GM13976 (cell line): ENCODE measurements around the gene PGLYRP1.

Source experiments
- DNase-seq: peaks from one replicate; pipeline ENCODE4 v3.0.0; 2012; ENCODE audit warnings: low spot score
- in situ Hi-C: fragments of 300-500 bp; cut with MboI; formaldehyde crosslinking; loops from one replicate; pipeline ENCODE4 v1.12.0; 2022; ENCODE audit warnings: low sequenced_read_pairs, mixed read lengths, inconsistent platforms; ENCODE audit not compliant: unreplicated experiment
- TF ChIP-seq, protein P1 (sequence below): IDR thresholded peaks from 2 replicates; pipeline ENCODE4 v1.5.1; 2012; ENCODE audit warnings: borderline replicate concordance, mild to moderate bottlenecking; ENCODE audit not compliant: insufficient read depth; ENCODE audit errors: extremely low read depth, missing control alignments, control extremely low read depth

Gene PGLYRP1

DNA sequence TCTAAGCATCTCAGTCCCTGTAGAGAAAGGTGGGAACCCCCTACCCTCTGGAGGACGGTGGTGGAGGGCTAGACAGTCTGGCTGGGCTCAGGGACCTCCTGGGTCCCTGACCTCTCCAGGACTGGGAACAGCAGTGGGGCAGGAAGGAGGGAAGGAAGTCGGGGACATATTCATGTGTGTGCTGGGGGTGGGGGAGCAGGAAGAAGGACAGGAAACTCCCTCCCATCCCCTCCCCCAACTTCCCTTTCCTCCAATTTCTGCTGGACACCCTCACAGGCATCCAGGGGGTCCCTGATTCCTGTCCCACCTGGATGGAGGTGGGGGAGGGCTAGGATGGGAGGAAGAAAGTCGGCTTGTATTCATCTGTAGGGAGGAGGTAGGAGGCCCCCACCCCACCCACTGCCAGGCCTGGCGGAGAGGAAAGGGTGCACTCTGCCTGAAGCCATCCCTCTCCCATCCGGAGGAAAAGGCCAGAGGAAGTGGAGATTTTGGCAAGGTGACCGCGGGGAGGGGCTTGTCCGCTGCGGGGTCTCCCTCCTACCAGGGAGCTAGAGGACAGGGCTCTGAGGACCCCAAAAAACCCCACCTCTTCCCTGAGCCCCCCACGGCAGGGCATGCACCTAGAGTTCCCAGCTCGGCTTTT lies 51.5 kb downstream of the PGLYRP1 start:
- no peak for DNase-seq
- TF ChIP-seq, protein P1, sequence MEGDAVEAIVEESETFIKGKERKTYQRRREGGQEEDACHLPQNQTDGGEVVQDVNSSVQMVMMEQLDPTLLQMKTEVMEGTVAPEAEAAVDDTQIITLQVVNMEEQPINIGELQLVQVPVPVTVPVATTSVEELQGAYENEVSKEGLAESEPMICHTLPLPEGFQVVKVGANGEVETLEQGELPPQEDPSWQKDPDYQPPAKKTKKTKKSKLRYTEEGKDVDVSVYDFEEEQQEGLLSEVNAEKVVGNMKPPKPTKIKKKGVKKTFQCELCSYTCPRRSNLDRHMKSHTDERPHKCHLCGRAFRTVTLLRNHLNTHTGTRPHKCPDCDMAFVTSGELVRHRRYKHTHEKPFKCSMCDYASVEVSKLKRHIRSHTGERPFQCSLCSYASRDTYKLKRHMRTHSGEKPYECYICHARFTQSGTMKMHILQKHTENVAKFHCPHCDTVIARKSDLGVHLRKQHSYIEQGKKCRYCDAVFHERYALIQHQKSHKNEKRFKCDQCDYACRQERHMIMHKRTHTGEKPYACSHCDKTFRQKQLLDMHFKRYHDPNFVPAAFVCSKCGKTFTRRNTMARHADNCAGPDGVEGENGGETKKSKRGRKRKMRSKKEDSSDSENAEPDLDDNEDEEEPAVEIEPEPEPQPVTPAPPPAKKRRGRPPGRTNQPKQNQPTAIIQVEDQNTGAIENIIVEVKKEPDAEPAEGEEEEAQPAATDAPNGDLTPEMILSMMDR: no peak
- in situ Hi-C loops: no loop called here

DNA sequence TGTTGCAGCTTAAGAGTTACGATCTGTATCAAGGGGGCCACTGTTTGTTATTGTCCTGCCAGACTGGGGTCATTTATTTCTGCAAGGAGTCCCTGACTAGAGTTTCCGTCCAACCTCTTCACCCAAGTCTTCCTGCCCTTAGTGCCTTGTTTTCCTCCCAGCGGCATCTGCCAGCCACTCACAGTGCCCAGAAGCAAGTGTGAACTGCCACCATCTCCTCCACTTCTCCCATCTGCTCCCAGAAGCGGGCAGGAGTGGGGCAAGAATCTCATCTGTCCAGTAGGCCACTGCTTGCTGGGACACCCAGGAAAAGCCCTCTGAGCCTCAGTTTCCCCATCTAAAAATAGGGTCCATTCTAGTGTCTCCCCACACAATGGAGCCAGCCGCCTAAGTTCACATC lies 53.2 kb downstream of the PGLYRP1 start:
- in situ Hi-C loops: no loop called here
- no peak for DNase-seq
- TF ChIP-seq, protein P1: no peak
